H9 (cell line): Measurements from ENCODE around the gene CELA3B. TPM values are rescaled to one million over a fixed set of nuclear protein-coding genes. Genes with fewer than 3 reads are reported as not detected.
A peak's percentile ranks its signal among the peaks of the same experiment; 100 is the strongest.
"Not testable (repeated sequence)": the region's sequence is repeated elsewhere in the genome, so short reads cannot be mapped to it uniquely, and the experiment has no call there.

Experiments
- DNase-seq: peaks from one replicate; pipeline ENCODE4 v3.0.0-alpha.2; 2017
- H2AFZ ChIP-seq: one replicate; pipeline ENCODE4 v1.6.1; 2013; ENCODE audit warnings: mild to moderate bottlenecking, low read length, control low read depth, moderate library complexity
- H2AK5ac ChIP-seq: 2 replicates; pipeline ENCODE4 v1.6.1; 2013; ENCODE audit warnings: low read length, control low read depth, mixed read lengths; ENCODE audit not compliant: insufficient read length
- H2BK120ac ChIP-seq: one replicate; pipeline ENCODE4 v1.6.1; 2013; ENCODE audit warnings: low read depth, mild to moderate bottlenecking, low read length, control low read depth, inconsistent platforms; ENCODE audit not compliant: poor library complexity, severe bottlenecking
- H2BK12ac ChIP-seq: 2 replicates; pipeline ENCODE4 v1.6.1; 2013; ENCODE audit warnings: low read length, control low read depth, mixed read lengths, low read depth; ENCODE audit not compliant: insufficient read length
- H2BK15ac ChIP-seq: 2 replicates; pipeline ENCODE4 v1.6.1; 2013; ENCODE audit warnings: low read depth, low read length, control low read depth
- H2BK20ac ChIP-seq: one replicate; pipeline ENCODE4 v1.6.1; 2013; ENCODE audit warnings: low read depth, mild to moderate bottlenecking, low read length, control low read depth, inconsistent platforms; ENCODE audit not compliant: poor library complexity, severe bottlenecking
- H2BK5ac ChIP-seq: 2 replicates; pipeline ENCODE4 v1.6.1; 2013; ENCODE audit warnings: low read length, control low read depth, mixed read lengths; ENCODE audit not compliant: insufficient read length
- H3K14ac ChIP-seq: 2 replicates; pipeline ENCODE4 v1.6.1; 2013; ENCODE audit warnings: low read length, control low read depth; ENCODE audit not compliant: insufficient read depth
- H3K18ac ChIP-seq: 2 replicates; pipeline ENCODE4 v1.6.1; 2013; ENCODE audit warnings: low read depth, mild to moderate bottlenecking, mixed read lengths, low read length, control low read depth; ENCODE audit not compliant: insufficient read length
- H3K23ac ChIP-seq: 2 replicates; pipeline ENCODE4 v1.6.1; 2013; ENCODE audit warnings: low read length, control low read depth, mixed read lengths, low read depth; ENCODE audit not compliant: insufficient read length
- H3K23me2 ChIP-seq: 2 replicates; pipeline ENCODE4 v1.6.1; 2013; ENCODE audit warnings: low read depth, mild to moderate bottlenecking, mixed read lengths, low read length, control low read depth; ENCODE audit not compliant: insufficient read length, poor library complexity, severe bottlenecking
- H3K27ac ChIP-seq: 2 replicates; pipeline ENCODE4 v1.5.1; 2013; ENCODE audit warnings: low read length, control low read depth, mixed read lengths, low read depth; ENCODE audit not compliant: insufficient read length
- H3K27me3 ChIP-seq: 2 replicates; pipeline ENCODE4 v1.6.1; 2013; ENCODE audit warnings: low read length, control low read depth, inconsistent platforms; ENCODE audit not compliant: insufficient read depth
- H3K4ac ChIP-seq: 2 replicates; pipeline ENCODE4 v1.6.1; 2013; ENCODE audit warnings: low read depth, mild to moderate bottlenecking, control low read depth, inconsistent platforms, low read length, moderate library complexity
- H3K4me1 ChIP-seq: 2 replicates; pipeline ENCODE4 v1.6.1; 2013; ENCODE audit warnings: low read length, control low read depth, inconsistent platforms; ENCODE audit not compliant: insufficient read depth
- H3K4me2 ChIP-seq: 2 replicates; pipeline ENCODE4 v1.6.1; 2013; ENCODE audit warnings: low read length, control low read depth, mixed read lengths; ENCODE audit not compliant: insufficient read length, insufficient read depth
- H3K56ac ChIP-seq: 2 replicates; pipeline ENCODE4 v1.6.1; 2013; ENCODE audit warnings: low read depth, mild to moderate bottlenecking, mixed read lengths, low read length, control low read depth; ENCODE audit not compliant: insufficient read length
- H3K79me1 ChIP-seq: 2 replicates; pipeline ENCODE4 v1.6.1; 2013; ENCODE audit warnings: low read depth, mild to moderate bottlenecking, moderate library complexity, low read length, control low read depth, inconsistent platforms; ENCODE audit not compliant: insufficient read depth, poor library complexity, severe bottlenecking
- H3K79me2 ChIP-seq: 2 replicates; pipeline ENCODE4 v1.6.1; 2013; ENCODE audit warnings: low read length, control low read depth, inconsistent platforms; ENCODE audit not compliant: insufficient read depth
- H3K9ac ChIP-seq: 2 replicates; pipeline ENCODE4 v1.6.1; 2013; ENCODE audit warnings: low read length, control low read depth, mixed read lengths; ENCODE audit not compliant: insufficient read length; ENCODE audit errors: extremely low read depth
- H3K9me3 ChIP-seq: one replicate; pipeline ENCODE4 v1.6.1; 2013; ENCODE audit warnings: low read depth, low read length, inconsistent platforms; ENCODE audit not compliant: control insufficient read depth
- H3T11ph ChIP-seq: one replicate; pipeline ENCODE4 v1.6.1; 2013; ENCODE audit warnings: mild to moderate bottlenecking, low read length, control low read depth, inconsistent platforms
- H4K20me1 ChIP-seq: one replicate; pipeline ENCODE4 v1.6.1; 2013; ENCODE audit not compliant: control insufficient read depth, insufficient read length, insufficient read depth
- H4K5ac ChIP-seq: 2 replicates; pipeline ENCODE4 v1.6.1; 2013; ENCODE audit warnings: low read depth, mild to moderate bottlenecking, mixed read lengths, low read length, control low read depth; ENCODE audit not compliant: insufficient read length
- H4K8ac ChIP-seq: replicated peaks from 2 replicates; pipeline ENCODE4 v1.6.1; 2013; ENCODE audit warnings: low read length, control low read depth, mixed read lengths, low read depth; ENCODE audit not compliant: insufficient read length
- H4K91ac ChIP-seq: 2 replicates; pipeline ENCODE4 v1.6.1; 2013; ENCODE audit warnings: low read depth, mild to moderate bottlenecking, moderate library complexity, mixed read lengths, low read length, control low read depth; ENCODE audit not compliant: insufficient read length
- H3K27ac Mint-ChIP-seq, 3 experiments: 2 replicates in 2 of 3; 3 replicates in 1 of 3; pipeline ENCODE4 v1.8.0; 2020 to 2021; ENCODE audit warnings: mixed read lengths in 3 of 3, mild to moderate bottlenecking in 1 of 3, moderate library complexity in 1 of 3
- H3K27me3 Mint-ChIP-seq: 2 replicates; pipeline ENCODE4 v1.8.0; 2021; ENCODE audit warnings: low read depth, mild to moderate bottlenecking, moderate library complexity, mixed read lengths
- H3K36me3 Mint-ChIP-seq, 3 experiments: 2 replicates in 2 of 3; 3 replicates in 1 of 3; pipeline ENCODE4 v1.8.0; 2020 to 2021; ENCODE audit warnings: low read depth in 3 of 3, mixed read lengths in 3 of 3; ENCODE audit not compliant: insufficient read depth in 1 of 3
- H3K4me1 Mint-ChIP-seq, 2 experiments: 2 replicates each; pipeline ENCODE4 v1.8.0; 2020; ENCODE audit warnings: mixed read lengths in 2 of 2
- H3K4me3 Mint-ChIP-seq, 2 experiments: 2 replicates in 1 of 2; 3 replicates in 1 of 2; pipeline ENCODE4 v1.8.0; 2020 to 2021; ENCODE audit warnings: mild to moderate bottlenecking in 2 of 2, mixed read lengths in 2 of 2, moderate library complexity in 1 of 2
- H3K9me3 Mint-ChIP-seq, 2 experiments: 2 replicates in 1 of 2; 3 replicates in 1 of 2; pipeline ENCODE4 v1.8.0; 2020; ENCODE audit warnings: mild to moderate bottlenecking in 2 of 2, mixed read lengths in 2 of 2, moderate library complexity in 1 of 2
- CTCF ChIP-seq: fragments of 200-600 bp; sonication (generic); conservative IDR thresholded peaks from 3 replicates; pipeline ENCODE4 v1.8.0; 2021; ENCODE audit warnings: antibody characterized with exemption, mild to moderate bottlenecking
- WGBS: extraction: QIAGEN DNeasy Blood & Tissue Kit; methylation state at CpG from one replicate; pipeline ENCODE4 v1.1.7; 2013; ENCODE audit warnings: missing lambda C conversion rate, low lambda C conversion rate, mixed read lengths; ENCODE audit not compliant: insufficient read length; ENCODE audit errors: extremely low coverage; 5-methylcytosine and 5-hydroxymethylcytosine counted together
- total RNA-seq: library from RNA; stranded (reverse); gene quantifications from 2 replicates; pipeline ENCODE4 v1.2.1, GENCODE V29; 2021

Gene CELA3B
- total RNA-seq, 1 experiment from 2014 or later: not detected

GRCh38 chr1:21980515-21981220 lies 3.8 kb downstream of the CELA3B start:
- not testable (repeated sequence) for H2AFZ ChIP-seq, H3K36me3 Mint-ChIP-seq, H3K4ac ChIP-seq, H3K4me1 Mint-ChIP-seq, H3K23me2 ChIP-seq, H3K9me3 ChIP-seq, H3K9ac ChIP-seq, H3K27me3 Mint-ChIP-seq, H4K5ac ChIP-seq, H3K23ac ChIP-seq, H3K9me3 Mint-ChIP-seq, H3K4me2 ChIP-seq, H3K27me3 ChIP-seq, H3K4me3 Mint-ChIP-seq, H3K18ac ChIP-seq, H4K8ac ChIP-seq, H2BK12ac ChIP-seq, H2BK120ac ChIP-seq, H3K27ac ChIP-seq, H2BK15ac ChIP-seq, H3K14ac ChIP-seq, H4K91ac ChIP-seq, H3T11ph ChIP-seq, H3K56ac ChIP-seq, H2BK5ac ChIP-seq, H4K20me1 ChIP-seq, H2AK5ac ChIP-seq, H3K79me2 ChIP-seq, H3K27ac Mint-ChIP-seq, H3K79me1 ChIP-seq, H3K4me1 ChIP-seq, H2BK20ac ChIP-seq
- peak; percentile 50 for DNase-seq
- peak; percentile 45; the same call in 2 of the 3 replicates for TF ChIP-seq CTCF
- no CpG with 5 or more reads among the region's 21 CpGs for WGBS

GRCh38 chr1:21981253-21981652 lies 4.4 kb downstream of the CELA3B start:
- not testable (repeated sequence) for H3K9ac ChIP-seq, H3K23ac ChIP-seq, H3K4me1 ChIP-seq, H3K27me3 ChIP-seq, H3K4me2 ChIP-seq, H3K9me3 ChIP-seq, H3K4me1 Mint-ChIP-seq, H3K36me3 Mint-ChIP-seq, H3K79me1 ChIP-seq, H2AK5ac ChIP-seq, H2BK15ac ChIP-seq, H3K23me2 ChIP-seq, H3K56ac ChIP-seq, H4K8ac ChIP-seq, H3K18ac ChIP-seq, H3T11ph ChIP-seq, H2AFZ ChIP-seq, H2BK20ac ChIP-seq, H3K4ac ChIP-seq, H3K27me3 Mint-ChIP-seq, H2BK120ac ChIP-seq, H4K91ac ChIP-seq, H2BK5ac ChIP-seq, H3K27ac ChIP-seq, H4K20me1 ChIP-seq, H3K27ac Mint-ChIP-seq, H3K79me2 ChIP-seq, H2BK12ac ChIP-seq, H3K9me3 Mint-ChIP-seq, H3K4me3 Mint-ChIP-seq, DNase-seq, H3K14ac ChIP-seq, H4K5ac ChIP-seq
- no CpG with 5 or more reads among the region's 4 CpGs for WGBS
